ENCODE measurements around the gene FIGLA. TPM values are rescaled to one million over a fixed set of nuclear protein-coding genes. Genes with fewer than 3 reads are reported as not detected.

The FIGLA gene
- total RNA-seq, 1 experiment from 2014 or later, result not detected

GRCh38 chr2:70750320-70750719, 40.1 kb downstream of the FIGLA start:
- intact Hi-C loops (cut with micrococcal nuclease), result no loop called here
- Histone ChIP-seq H3K36me3 (ENCODE audit: control insufficient read depth in 1 of 2, insufficient read depth in 2 of 2, low read length in 2 of 2) (no peaks in the 10 kb centered on the region), H2AFZ (ENCODE audit: low read depth, low read length, poor library complexity, severe bottlenecking) (no peak overlapping the region), H3K9me3 (ENCODE audit: control insufficient read depth in 1 of 2, insufficient read depth in 1 of 2, low read depth in 1 of 2, low read length in 2 of 2) (no peaks in the 10 kb centered on the region), H3K27me3 (ENCODE audit: insufficient read depth, low read length) (peaks cover 4% of the 10 kb centered on the region; the same call in 1 of the 2 replicates), H3K9ac (ENCODE audit: low read length) (no peak overlapping the region), H4K20me1 (ENCODE audit: insufficient read depth) (no peaks in the 10 kb centered on the region), H3K4me2 (ENCODE audit: low read length) (no peak overlapping the region), H3K4me1 (ENCODE audit: control insufficient read depth in 1 of 2, insufficient read depth in 2 of 2, low read length in 2 of 2) (no peaks in the 10 kb centered on the region), H3K27ac (ENCODE audit: low read depth, low read length) (no peak overlapping the region), H3K79me2 (ENCODE audit: insufficient read depth, low read length) (no peaks in the 10 kb centered on the region), H3K9me2 (ENCODE audit: insufficient read depth) (no peaks in the 10 kb centered on the region), H3K4me3 (replicated peaks in 1 of 2; ENCODE audit: low read depth in 1 of 2, low read length in 2 of 2) (no peak overlapping the region)
- TF ChIP-seq POLR2AphosphoS5 (IDR thresholded peaks at IDR 0.05; ENCODE audit: low read depth, low read length) (no peak), ELF1 (IDR thresholded peaks at IDR 0.05; ENCODE audit: borderline replicate concordance, low read depth) (no peak), TCF7L2 (IDR thresholded peaks at IDR 0.05; ENCODE audit: borderline replicate concordance, extremely low read depth, insufficient read depth, insufficient read length) (no peak), FOSL1 (IDR thresholded peaks at IDR 0.05; ENCODE audit: low read depth) (no peak), SRF (IDR thresholded peaks at IDR 0.05; ENCODE audit: low read depth) (no peak), SP1 (IDR thresholded peaks at IDR 0.05; ENCODE audit: low read depth) (no peak), EGR1 (IDR thresholded peaks at IDR 0.05; ENCODE audit: low read depth) (no peak), EZH2 (IDR thresholded peaks at IDR 0.05) (no peak), CEBPB (IDR thresholded peaks at IDR 0.05; ENCODE audit: low read depth) (no peak)
- TF ChIP-seq, protein P1, sequence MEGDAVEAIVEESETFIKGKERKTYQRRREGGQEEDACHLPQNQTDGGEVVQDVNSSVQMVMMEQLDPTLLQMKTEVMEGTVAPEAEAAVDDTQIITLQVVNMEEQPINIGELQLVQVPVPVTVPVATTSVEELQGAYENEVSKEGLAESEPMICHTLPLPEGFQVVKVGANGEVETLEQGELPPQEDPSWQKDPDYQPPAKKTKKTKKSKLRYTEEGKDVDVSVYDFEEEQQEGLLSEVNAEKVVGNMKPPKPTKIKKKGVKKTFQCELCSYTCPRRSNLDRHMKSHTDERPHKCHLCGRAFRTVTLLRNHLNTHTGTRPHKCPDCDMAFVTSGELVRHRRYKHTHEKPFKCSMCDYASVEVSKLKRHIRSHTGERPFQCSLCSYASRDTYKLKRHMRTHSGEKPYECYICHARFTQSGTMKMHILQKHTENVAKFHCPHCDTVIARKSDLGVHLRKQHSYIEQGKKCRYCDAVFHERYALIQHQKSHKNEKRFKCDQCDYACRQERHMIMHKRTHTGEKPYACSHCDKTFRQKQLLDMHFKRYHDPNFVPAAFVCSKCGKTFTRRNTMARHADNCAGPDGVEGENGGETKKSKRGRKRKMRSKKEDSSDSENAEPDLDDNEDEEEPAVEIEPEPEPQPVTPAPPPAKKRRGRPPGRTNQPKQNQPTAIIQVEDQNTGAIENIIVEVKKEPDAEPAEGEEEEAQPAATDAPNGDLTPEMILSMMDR (IDR thresholded peaks at IDR 0.05 in 2 of 3, conservative IDR thresholded peaks at IDR 0.05 in 1 of 3; ENCODE audit: borderline replicate concordance in 1 of 3, insufficient read depth in 1 of 3, low read depth in 2 of 3, low read length in 2 of 3), result no peak
- TF ChIP-seq, protein P2, sequence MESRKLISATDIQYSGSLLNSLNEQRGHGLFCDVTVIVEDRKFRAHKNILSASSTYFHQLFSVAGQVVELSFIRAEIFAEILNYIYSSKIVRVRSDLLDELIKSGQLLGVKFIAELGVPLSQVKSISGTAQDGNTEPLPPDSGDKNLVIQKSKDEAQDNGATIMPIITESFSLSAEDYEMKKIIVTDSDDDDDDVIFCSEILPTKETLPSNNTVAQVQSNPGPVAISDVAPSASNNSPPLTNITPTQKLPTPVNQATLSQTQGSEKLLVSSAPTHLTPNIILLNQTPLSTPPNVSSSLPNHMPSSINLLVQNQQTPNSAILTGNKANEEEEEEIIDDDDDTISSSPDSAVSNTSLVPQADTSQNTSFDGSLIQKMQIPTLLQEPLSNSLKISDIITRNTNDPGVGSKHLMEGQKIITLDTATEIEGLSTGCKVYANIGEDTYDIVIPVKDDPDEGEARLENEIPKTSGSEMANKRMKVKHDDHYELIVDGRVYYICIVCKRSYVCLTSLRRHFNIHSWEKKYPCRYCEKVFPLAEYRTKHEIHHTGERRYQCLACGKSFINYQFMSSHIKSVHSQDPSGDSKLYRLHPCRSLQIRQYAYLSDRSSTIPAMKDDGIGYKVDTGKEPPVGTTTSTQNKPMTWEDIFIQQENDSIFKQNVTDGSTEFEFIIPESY (IDR thresholded peaks at IDR 0.05; ENCODE audit: extremely low read depth, insufficient replicate concordance, low read length), result no peak
- TF ChIP-seq, protein P3, sequence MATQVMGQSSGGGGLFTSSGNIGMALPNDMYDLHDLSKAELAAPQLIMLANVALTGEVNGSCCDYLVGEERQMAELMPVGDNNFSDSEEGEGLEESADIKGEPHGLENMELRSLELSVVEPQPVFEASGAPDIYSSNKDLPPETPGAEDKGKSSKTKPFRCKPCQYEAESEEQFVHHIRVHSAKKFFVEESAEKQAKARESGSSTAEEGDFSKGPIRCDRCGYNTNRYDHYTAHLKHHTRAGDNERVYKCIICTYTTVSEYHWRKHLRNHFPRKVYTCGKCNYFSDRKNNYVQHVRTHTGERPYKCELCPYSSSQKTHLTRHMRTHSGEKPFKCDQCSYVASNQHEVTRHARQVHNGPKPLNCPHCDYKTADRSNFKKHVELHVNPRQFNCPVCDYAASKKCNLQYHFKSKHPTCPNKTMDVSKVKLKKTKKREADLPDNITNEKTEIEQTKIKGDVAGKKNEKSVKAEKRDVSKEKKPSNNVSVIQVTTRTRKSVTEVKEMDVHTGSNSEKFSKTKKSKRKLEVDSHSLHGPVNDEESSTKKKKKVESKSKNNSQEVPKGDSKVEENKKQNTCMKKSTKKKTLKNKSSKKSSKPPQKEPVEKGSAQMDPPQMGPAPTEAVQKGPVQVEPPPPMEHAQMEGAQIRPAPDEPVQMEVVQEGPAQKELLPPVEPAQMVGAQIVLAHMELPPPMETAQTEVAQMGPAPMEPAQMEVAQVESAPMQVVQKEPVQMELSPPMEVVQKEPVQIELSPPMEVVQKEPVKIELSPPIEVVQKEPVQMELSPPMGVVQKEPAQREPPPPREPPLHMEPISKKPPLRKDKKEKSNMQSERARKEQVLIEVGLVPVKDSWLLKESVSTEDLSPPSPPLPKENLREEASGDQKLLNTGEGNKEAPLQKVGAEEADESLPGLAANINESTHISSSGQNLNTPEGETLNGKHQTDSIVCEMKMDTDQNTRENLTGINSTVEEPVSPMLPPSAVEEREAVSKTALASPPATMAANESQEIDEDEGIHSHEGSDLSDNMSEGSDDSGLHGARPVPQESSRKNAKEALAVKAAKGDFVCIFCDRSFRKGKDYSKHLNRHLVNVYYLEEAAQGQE (IDR thresholded peaks at IDR 0.05; ENCODE audit: low read depth), result no peak
- RAD21 ChIA-PET (ENCODE audit: low non-redundant PET in 1 of 2, low total read pairs in 2 of 2, uncharacterized antibody in 2 of 2, unreplicated experiment in 2 of 2), result no interaction called here
- CTCF ChIA-PET, result no interaction called here
- ATAC-seq (no peak), DNase-seq (ENCODE audit: low read depth, low spot score) (no peak)
- no TSS peak for BruUV-seq (replicated peaks)
- POLR2A ChIA-PET, result no interaction called here
